ENCODE results near the gene NME1.
"Not testable (repeated sequence)": the region's sequence is repeated elsewhere in the genome, so short reads cannot be mapped to it uniquely, and the experiment has no call there.

NME1 gene

DNA sequence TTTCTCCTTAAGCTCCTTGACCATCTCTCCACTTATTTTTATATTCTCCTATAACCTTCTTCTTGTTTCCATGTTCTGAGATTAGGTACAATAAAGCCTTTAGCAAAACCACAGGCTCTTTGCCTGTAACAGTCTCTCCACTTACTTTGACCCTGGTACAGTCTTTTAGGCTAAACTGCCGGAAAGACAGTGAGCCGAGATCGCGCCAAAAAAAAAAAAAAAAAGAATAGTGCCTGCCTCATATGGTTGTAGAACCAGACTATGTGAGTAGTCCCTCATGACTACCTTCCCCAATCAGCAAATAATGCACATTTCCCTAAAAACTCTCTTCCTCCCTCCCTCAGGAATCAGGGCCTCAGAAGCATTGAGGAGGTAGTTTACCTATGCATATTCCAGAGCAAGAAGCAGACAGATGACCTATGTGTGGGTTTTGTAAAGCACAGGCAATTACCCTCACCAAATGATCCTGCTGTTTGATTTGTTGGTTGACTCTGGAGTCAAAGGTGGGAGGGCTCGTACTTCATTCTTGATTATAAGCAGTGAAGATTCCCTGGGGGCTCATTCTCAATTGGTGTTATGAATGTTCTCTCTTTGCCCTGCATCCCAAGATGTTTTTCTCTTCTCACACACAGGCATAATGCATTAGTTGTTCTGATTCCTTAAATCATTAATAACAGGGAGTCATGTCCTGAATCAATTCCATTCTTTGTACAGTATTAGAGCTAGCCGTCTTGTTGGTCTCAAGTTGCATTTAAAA, 8.9 kb upstream of the NME1 start:
- DNase-seq (ENCODE audit: low read depth in 2 of 2, low spot score in 1 of 2), result no peak

DNA sequence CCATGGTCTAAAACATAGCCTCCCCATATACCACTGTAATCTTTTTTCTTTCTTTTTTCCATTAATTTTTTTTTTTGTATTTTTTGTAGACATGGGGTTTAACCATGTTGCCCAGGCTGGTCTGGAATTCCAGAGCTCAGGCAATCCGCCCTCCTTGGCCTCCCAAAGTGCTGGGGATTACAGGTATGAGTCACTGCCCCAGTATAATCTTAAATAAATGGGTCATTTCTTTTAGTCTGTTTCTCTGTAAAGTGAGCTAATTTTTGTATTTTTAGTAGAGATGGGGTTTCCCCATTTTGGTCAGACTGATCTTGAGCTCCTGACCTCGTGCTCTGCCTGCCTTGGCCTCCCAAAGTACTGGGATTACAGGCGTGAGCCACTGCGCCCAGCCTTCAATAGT, 5.7 kb upstream of the NME1 start:
- no peak for DNase-seq (ENCODE audit: low read depth in 2 of 2, low spot score in 1 of 2)

DNA sequence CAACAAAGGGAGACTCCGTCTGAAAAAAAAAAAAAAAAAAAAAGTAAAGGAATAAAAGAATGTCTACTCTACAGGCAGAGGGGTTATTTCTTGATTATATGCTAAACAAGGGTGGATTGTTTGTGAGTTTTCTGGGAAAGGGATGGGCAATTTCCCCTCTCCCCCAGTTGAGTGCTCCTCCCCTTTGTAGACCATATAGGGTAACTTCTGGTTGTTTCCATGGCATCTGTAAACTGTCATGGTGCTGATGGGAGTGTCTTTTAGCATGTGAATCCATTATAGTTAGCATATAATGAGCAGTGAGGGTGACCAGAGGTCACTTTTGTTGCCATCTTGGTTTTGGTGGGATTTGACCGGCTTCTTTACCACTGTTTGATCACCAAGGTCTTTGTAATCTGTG, 4.2 kb upstream of the NME1 start:
- no peak for DNase-seq (ENCODE audit: low read depth in 2 of 2, low spot score in 1 of 2)

DNA sequence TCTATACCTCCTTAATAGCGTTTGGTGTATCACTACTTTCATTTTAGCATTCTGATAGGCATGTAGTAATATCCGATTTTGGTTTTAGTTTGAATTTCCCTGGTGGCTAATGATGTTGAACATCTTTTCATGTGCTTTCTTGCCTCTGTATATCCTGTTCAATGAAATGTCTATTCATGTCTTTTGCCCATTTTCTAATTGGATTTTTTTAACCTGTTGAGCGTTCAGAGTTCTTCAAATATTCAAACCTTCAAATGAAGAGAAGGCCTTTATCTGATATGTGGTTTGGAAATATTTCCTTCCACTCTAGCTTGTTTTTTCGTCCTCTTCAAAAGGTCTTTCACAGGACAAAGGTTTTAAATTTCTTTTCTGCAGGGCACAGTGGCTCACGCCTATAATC, 2.4 kb upstream of the NME1 start:
- no peak for DNase-seq (ENCODE audit: low read depth in 2 of 2, low spot score in 1 of 2)

DNA sequence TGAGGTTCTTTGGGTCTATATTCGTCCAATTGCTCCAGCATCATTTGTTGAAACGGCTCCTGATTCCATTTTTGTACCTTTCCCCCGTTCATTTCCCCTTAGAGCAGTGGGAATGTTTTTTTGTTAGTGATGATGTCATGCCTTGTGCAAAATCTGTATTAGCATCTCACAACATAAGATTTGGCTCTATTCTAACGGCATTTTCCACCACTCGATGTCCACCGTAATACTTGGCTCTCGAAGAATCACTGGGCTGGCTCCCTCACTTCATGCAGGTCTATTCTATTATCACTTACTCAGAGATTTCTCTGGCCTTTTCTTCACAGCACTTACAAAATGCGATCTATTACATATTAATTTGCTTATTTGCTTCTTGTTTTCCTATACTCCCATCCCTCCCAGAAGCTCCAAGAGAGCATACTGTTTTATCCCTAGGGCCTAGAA, 571 bp upstream of the NME1 start:
- DNase-seq (ENCODE audit: low read depth in 2 of 2, low spot score in 1 of 2), result no peak

DNA sequence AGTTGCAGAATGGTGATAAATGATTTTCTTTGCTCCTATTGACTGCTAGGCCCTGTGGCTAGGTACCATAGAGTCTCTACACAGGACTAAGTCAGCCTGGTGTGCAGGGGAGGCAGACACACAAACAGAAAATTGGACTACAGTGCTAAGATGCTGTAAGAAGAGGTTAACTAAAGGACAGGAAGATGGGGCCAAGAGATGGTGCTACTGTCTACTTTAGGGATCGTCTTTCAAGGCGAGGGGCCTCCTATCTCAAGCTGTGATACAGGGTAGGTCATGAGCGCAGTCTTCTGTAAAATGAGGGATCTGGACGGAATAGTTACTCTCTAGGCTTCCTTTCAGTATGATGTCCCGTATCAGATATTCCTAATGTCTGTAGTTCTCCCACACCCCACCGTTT, 817 bp downstream of the NME1 start:
- DNase-seq (ENCODE audit: low read depth in 2 of 2, low spot score in 1 of 2), result no peak

DNA sequence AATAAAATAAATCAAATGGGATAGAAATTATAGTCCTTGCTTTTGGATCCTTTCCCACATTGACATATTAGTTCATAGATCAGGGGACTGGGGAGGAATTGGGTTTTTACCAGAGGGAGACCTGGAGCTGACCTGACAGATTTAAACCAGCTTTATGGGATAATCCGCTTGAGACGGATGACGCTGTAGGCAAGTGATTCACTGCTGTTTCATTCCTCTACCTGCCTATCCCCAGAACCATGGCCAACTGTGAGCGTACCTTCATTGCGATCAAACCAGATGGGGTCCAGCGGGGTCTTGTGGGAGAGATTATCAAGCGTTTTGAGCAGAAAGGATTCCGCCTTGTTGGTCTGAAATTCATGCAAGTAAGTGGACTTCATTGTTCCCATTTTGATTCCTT, 2.1 kb downstream of the NME1 start:
- DNase-seq (ENCODE audit: low read depth in 2 of 2, low spot score in 1 of 2), result no peak

DNA sequence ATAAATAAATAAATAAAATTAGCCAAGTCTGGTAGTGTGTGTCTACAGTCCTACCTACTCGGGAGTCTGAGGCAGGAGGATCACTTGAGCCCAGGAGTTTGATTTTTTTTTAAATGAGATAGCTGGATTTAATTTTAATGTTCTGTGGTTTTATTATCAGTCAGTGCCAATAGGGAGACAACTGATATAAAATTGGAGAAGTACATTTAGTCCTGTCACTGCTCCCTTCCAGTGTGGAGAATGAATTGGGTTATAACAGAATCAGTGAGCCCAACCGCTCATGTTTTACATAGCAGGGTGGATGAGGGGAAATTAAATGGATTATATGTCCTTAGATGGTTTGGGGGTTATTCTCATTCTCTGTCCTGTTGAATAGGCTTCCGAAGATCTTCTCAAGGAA, 6.2 kb downstream of the NME1 start:
- DNase-seq (ENCODE audit: low read depth in 2 of 2, low spot score in 1 of 2), result no peak

DNA sequence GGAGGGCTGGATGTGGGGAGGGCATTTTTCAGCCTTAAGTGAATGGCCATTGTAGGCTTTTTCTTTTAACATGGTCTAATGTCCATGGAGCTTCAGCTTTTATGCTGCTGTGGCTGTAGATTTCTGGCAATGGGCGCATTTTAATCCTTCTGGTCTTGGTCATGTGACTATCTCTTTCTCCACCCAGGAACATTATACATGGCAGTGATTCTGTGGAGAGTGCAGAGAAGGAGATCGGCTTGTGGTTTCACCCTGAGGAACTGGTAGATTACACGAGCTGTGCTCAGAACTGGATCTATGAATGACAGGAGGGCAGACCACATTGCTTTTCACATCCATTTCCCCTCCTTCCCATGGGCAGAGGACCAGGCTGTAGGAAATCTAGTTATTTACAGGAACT, 8.2 kb downstream of the NME1 start:
- DNase-seq (ENCODE audit: low read depth in 2 of 2, low spot score in 1 of 2), result no peak

DNA sequence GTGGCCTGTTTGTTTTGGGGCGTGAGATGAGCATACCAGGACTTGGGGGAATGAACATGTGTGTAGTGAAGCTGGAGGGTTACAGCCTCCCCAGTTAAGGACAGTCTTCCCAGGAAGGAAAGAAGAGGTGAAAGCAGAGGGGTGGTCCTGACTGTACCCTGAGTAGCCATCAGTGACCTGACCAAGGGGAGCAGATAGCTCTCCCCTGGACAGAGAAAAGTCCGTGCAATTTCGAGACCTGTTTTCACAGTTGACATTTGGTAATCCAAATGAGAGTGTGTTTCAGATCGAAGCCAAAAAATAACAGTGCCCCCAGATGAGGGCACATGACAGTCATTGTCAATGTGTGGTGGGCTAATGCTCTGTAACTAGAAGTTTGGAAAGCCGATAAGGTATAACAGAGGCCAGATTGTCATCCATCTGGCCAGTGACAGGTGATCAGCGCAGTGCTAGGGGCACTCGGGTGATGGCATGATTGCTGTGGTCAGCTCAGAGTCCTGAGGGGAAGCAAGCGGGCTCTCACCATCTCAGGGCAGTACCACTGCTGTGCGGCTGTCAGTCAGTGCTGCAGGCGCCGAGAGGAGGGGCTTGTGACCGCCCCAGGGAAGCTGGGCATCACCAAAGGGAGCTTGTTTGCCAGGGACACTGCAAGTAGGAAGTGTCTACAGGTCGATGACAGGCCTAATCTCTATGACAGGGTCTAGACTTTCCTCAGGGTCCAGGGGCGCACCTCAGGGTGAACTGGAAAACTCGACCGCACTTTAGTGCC, 11.7 kb downstream of the NME1 start:
- no peak for DNase-seq (ENCODE audit: low read depth in 2 of 2, low spot score in 1 of 2)

DNA sequence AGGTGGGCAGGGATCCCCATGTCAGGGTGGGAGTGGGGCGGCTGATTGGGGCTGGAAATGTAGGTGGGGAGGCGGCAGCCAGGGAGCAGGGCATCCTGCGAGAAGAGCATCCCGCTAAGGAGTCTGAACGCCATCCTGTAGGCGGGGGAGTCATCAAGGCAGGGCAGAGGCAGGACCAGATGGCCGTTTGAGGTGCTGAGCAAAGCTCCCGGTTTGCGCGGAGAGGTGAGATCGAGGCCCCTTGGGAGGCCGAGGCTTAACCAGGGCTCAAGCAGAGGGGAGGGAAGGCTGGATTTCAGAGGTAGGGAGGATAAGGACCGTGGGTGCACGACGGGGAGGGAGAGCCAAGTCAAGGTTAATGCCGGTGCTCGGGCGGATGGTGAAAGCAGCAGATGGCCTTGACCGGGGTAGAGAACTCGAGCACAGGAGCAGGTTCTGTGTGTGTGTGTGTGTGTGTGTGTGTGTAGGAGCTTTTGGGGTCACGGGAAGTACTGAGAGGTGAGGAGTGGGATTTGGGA, 12.4 kb downstream of the NME1 start:
- no peak for DNase-seq (ENCODE audit: low read depth in 2 of 2, low spot score in 1 of 2)

DNA sequence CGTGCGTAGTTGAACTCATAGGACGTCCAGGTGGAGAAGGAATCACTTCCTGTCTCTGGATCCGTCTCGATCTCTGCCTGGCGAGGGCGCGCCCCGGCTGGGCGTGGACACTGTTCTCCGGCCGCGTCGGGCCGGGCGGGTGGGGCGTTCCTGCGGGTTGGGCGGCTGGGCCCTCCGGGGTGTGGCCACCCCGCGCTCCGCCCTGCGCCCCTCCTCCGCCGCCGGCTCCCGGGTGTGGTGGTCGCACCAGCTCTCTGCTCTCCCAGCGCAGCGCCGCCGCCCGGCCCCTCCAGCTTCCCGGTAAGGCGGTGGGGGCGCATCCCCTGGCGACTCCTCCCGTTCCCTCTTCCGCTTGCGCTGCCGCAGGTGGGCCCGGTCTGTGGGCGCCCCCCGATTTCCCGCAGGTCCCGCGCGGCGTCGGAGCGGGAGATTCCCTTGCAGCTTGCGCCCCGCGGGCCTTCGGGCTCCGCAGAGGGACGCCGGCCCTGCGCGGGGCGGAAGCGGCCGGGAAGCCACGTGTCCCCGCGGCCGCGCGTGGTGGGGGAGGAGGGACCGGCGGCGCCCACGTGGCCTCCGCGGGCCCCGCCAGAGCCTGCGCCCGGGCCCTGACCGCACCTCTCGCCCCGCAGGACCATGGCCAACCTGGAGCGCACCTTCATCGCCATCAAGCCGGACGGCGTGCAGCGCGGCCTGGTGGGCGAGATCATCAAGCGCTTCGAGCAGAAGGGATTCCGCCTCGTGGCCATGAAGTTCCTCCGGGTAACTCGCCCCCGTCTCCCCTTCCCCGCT, 13.0 kb downstream of the NME1 start, which contains the start of gene NME2:
Gene NME2 (plus strand): TSS at position 214 of the 789 bp plus-strand sequence. CDS start 420 bp downstream, at position 634.
- peak; percentile 26 to 32 for DNase-seq (ENCODE audit: low read depth in 2 of 2, low spot score in 1 of 2)

DNA sequence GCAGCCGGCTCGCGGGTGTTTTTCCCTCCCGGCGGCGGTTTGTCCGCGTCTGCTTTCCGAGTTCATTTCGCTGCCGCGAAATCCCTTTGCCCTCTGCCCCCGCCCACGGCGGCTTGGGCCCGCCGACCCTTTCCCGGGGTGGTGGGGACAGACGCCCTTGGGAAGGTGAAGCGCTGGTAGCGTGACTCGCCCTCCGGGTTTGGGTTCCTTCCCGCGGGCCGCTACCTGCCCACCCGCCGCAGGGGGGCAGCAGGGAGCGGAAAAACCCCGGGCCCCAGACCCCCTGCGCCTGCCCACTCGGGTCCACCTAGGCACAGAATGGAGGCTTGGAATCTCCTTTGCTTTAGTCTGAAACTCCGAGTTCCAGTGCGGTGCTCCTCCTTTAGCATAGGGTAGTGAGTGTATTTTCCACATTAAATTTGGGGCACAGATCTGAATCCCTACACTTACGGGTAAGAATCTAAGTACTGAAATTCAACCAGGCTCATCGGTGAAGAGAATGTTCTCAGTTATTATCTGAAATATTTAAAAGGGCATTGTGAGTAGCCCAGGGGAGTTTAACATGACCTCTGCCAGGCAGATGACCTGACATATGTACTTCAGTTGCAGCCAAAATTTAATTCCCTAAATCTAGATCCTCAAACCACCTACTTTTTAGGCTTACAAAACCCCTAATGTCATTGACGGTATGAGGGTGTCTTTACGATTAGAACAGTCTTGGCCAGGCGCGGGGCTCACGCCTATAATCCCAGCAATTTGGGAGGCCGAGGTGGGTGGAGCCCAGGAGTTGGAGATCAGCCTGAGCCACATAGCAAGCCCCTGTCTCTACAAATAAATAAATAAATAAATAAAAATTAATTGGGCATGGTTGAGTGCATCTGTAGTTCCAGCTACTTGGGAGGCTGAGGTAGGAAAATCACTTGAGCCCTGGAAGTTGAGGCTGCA, 13.9 kb downstream of the NME1 start:
- DNase-seq (ENCODE audit: low read depth in 2 of 2, low spot score in 1 of 2), result peak; percentile 18 to 30

DNA sequence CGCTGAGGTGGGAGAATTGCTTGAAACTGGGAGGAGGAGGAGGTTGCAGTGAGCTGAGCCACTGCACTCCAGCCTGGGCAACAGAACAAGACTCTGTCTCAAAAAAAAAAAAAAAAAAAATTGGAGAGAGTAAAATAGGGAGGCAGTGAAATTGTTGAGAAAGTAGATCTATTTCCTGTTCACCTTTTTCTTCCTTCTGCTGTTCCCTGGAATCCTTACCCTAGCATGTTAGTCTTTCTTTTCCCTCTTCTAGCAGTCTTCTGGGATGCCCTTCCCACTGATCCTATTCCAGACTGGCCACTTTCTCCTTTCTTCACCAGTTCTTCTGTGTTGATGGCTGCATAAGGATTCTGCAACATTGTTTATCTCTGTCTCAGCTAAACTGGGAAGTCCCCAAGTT, 16.0 kb downstream of the NME1 start:
- no peak for DNase-seq (ENCODE audit: low read depth in 2 of 2, low spot score in 1 of 2)

DNA sequence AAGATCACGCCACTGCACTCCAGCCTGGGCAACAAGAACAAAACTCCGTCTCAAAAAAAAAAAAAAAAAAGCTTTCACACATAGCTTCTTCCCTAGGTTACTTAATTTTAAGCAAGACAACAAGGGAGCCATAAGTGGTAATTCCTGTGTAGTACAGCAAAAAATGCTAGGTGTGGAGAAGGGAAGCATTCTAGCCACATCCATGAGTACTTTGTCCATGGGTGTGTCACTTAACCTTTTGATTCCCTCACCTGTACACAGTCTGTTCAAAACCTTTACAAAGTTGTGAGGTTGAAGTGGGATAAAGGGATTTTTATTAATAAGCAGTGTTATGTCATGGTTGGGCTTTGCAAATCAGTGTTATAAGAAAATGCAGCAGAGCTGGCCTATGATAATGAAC, 17.4 kb downstream of the NME1 start:
- no peak for DNase-seq (ENCODE audit: low read depth in 2 of 2, low spot score in 1 of 2)

DNA sequence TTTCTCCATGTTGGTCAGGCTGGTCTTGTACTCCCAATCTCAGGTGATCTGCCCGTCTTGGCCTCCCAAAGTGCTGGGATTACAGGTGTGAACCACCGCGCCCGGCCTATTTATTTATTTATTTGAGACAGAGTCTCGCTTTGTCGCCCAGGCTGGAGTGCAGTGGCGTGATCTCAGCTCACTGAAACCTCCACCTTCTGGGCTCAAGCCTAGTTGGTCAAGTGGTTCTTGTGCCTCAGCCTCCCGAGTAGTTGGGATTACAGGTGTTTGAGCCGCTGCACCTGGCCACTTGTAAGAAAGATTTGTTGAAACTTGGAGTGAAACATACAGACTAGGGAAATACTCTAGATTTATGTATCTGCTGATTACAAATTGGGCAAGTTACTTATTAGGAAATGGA, 18.7 kb downstream of the NME1 start:
- not testable (repeated sequence) for DNase-seq (ENCODE audit: low read depth in 2 of 2, low spot score in 1 of 2)

DNA sequence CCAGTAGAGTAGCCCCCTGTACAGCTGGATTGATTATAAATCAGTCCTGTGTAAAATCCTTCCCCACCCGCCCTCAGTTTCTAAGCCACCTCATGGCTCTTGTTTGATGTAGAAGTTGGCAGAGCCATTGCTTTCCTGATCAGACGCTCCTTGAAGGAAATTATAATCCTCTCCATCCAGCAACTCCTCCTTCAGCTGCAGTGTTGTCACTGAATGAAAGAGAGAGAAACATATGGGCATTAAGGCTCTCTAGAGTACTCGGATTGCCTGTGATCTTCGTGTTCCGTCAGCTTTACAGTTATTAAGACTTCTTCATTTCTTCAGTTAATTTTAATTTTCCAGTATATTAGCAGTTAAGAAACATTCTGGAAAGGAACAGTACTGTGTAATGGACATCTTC, 27.1 kb downstream of the NME1 start:
- DNase-seq (ENCODE audit: low read depth in 2 of 2, low spot score in 1 of 2), result no peak

DNA sequence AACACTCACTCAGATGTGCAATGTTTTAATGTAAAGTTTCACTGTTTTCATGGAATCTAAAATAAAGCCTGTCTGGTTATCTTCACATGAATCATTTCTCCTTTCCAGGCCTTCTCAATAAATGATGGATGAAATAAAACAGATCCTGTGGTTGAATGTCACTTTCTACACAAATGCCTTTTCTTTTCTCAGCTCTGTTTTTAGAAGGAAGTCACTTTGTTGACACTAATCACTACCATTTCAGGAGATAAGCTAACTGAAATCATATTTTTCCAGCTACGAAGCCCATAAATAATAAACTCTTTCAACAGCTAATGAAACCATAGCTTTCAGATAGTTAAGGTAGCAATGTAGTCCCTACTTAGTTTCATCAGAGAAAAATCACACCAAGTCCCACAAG, 30.8 kb downstream of the NME1 start:
- no peak for DNase-seq (ENCODE audit: low read depth in 2 of 2, low spot score in 1 of 2)

DNA sequence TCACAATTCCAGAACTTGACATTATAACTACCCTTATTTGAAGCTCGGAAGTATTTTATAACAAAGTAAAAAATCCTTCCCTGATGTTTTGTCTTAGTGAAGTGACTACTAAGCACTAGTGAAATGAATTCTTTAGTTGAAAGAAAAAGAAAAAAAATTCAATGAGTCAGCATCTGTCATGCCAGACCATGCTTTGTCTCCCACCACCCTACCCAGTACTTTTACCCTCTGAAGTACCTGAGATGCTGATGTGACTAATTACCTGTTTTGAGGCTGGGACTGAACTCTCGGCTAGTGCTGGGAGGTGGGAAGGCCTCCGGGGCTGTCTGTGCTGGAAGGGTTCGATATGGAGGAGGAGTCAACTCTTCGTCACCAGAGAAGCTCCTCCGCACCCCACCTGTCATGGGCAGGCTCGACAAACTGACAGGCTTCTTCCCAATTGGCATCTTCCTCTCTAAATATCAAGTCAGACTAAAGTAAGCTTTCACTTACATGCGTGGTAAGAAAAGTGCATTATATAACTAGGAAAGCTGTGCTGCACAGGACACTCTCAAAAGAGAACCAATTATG, 32.5 kb downstream of the NME1 start:
- no peak for DNase-seq (ENCODE audit: low read depth in 2 of 2, low spot score in 1 of 2)

DNA sequence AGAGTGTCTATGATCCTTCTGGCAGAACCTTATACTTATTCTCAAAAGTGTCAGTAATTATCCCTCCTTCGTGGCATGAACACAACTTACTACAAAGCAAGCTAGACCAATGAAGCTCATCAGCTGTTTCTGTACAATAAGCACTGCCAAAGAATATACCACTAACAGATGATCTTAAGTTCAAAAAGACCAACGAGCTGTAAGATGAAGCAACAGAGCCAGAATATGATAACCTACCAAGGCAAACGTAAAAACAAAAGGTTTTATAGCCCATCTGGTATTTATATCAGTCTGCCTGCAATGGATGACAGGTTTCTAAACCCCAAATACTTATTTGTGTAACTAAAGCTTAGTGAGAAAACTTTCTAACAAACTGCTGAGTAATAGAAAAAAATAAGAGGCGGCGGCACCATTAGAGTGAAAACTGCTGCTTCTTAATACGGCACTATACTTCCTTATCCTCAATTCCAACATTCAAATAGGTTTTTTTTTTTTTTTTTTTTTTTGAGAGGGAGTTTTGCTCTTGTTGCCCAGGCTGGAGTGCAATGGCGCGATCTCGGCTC, 35.0 kb downstream of the NME1 start:
- no peak for DNase-seq (ENCODE audit: low read depth in 2 of 2, low spot score in 1 of 2)

Measured in stimulated activated CD8-positive, alpha-beta memory T cell treated with anti-CD3 and anti-CD28 coated beads, Interleukin-4, amount 100 ng/mL, for 1 hour (primary cell).